Skeletal muscle satellite cell (primary cell): ENCODE measurements around the gene HS3ST6.
"Not testable (repeated sequence)": the region's sequence is repeated elsewhere in the genome, so short reads cannot be mapped to it uniquely, and the experiment has no call there.

ENCODE experiments used
- H3K27me3 ChIP-seq: 2 replicates; pipeline ENCODE4 v1.7.0; 2013; ENCODE audit warnings: low read length; ENCODE audit not compliant: control insufficient read depth, insufficient read depth
- H3K36me3 ChIP-seq: 2 replicates; pipeline ENCODE4 v1.7.0; 2013; ENCODE audit warnings: mild to moderate bottlenecking, control low read depth, low read length; ENCODE audit not compliant: insufficient read depth
- H3K4me1 ChIP-seq: 2 replicates; pipeline ENCODE4 v1.7.0; 2013; ENCODE audit warnings: low read length; ENCODE audit not compliant: control insufficient read depth, insufficient read depth
- H3K4me2 ChIP-seq: 2 replicates; pipeline ENCODE4 v1.7.0; 2013; ENCODE audit warnings: mild to moderate bottlenecking, low read length
- H3K4me3 ChIP-seq: 2 replicates; pipeline ENCODE4 v1.7.0; 2013; ENCODE audit warnings: low read length
- H3K9ac ChIP-seq: 2 replicates; pipeline ENCODE4 v1.7.0; 2013; ENCODE audit warnings: mild to moderate bottlenecking, low read depth, low read length, moderate library complexity
- H3K9me3 ChIP-seq: replicated peaks from 2 replicates; pipeline ENCODE4 v1.7.0; 2013; ENCODE audit warnings: mild to moderate bottlenecking, control low read depth, low read length

Gene HS3ST6

GRCh38 chr16:1900452-1900774, 17.8 kb downstream of the HS3ST6 start:
- H3K4me2 ChIP-seq, result no peak overlapping the region
- no peaks in the 10 kb centered on the region for H3K9me3 ChIP-seq
- H3K4me1 ChIP-seq, result no peaks in the 10 kb centered on the region
- H3K36me3 ChIP-seq, result no peaks in the 10 kb centered on the region
- H3K9ac ChIP-seq, result no peak overlapping the region
- H3K4me3 ChIP-seq, result no peak overlapping the region
- peaks cover 44% of the 10 kb centered on the region for H3K27me3 ChIP-seq

- H3K4me3 ChIP-seq, result no peak overlapping the region
- H3K27me3 ChIP-seq, result peaks cover 41% of the 10 kb centered on the region
- no peaks in the 10 kb centered on the region for H3K4me1 ChIP-seq
- H3K9ac ChIP-seq, result no peak overlapping the region
- H3K9me3 ChIP-seq, result no peaks in the 10 kb centered on the region
- H3K36me3 ChIP-seq, result no peaks in the 10 kb centered on the region
- H3K4me2 ChIP-seq, result no peak overlapping the region
Observed at GRCh38 chr16:1899641-1900451, 18.4 kb downstream of the HS3ST6 start.

- not testable (repeated sequence) for H3K4me1 ChIP-seq, H3K9ac ChIP-seq, H3K4me3 ChIP-seq, H3K4me2 ChIP-seq, H3K36me3 ChIP-seq, H3K9me3 ChIP-seq
- H3K27me3 ChIP-seq, result peaks cover 38% of the 10 kb centered on the region
Observed at GRCh38 chr16:1897692-1898091, 20.5 kb downstream of the HS3ST6 start.

GRCh38 chr16:1895949-1896675, 22.1 kb downstream of the HS3ST6 start:
- no peak overlapping the region for H3K9ac ChIP-seq
- H3K4me1 ChIP-seq, result no peaks in the 10 kb centered on the region
- H3K4me2 ChIP-seq, result no peak overlapping the region
- no peak overlapping the region for H3K4me3 ChIP-seq
- H3K9me3 ChIP-seq, result no peaks in the 10 kb centered on the region
- no peaks in the 10 kb centered on the region for H3K36me3 ChIP-seq
- H3K27me3 ChIP-seq, result peaks cover 43% of the 10 kb centered on the region

GRCh38 chr16:1895068-1895467, 23.1 kb downstream of the HS3ST6 start:
- no peaks in the 10 kb centered on the region for H3K4me1 ChIP-seq
- no peak overlapping the region for H3K9ac ChIP-seq
- no peak overlapping the region for H3K4me2 ChIP-seq
- H3K27me3 ChIP-seq, result peaks cover 51% of the 10 kb centered on the region
- no peak overlapping the region for H3K4me3 ChIP-seq
- H3K36me3 ChIP-seq, result no peaks in the 10 kb centered on the region
- H3K9me3 ChIP-seq, result no peaks in the 10 kb centered on the region

GRCh38 chr16:1890708-1891050, 27.5 kb downstream of the HS3ST6 start:
- no peaks in the 10 kb centered on the region for H3K36me3 ChIP-seq
- H3K4me2 ChIP-seq, result no peak overlapping the region
- no peak overlapping the region for H3K9ac ChIP-seq
- no peaks in the 10 kb centered on the region for H3K9me3 ChIP-seq
- no peaks in the 10 kb centered on the region for H3K4me1 ChIP-seq
- no peak overlapping the region for H3K4me3 ChIP-seq
- peaks cover 44% of the 10 kb centered on the region for H3K27me3 ChIP-seq

- H3K4me1 ChIP-seq, result no peaks in the 10 kb centered on the region
- peaks cover 46% of the 10 kb centered on the region for H3K27me3 ChIP-seq
- H3K4me2 ChIP-seq, result no peak overlapping the region
- H3K4me3 ChIP-seq, result no peak overlapping the region
- no peak overlapping the region for H3K9ac ChIP-seq
- H3K9me3 ChIP-seq, result no peaks in the 10 kb centered on the region
- no peaks in the 10 kb centered on the region for H3K36me3 ChIP-seq
Observed at GRCh38 chr16:1890024-1890707, 28.0 kb downstream of the HS3ST6 start.

GRCh38 chr16:1887711-1888354, 30.4 kb downstream of the HS3ST6 start:
- Histone ChIP-seq H3K36me3 (no peaks in the 10 kb centered on the region), H3K27me3 (peaks cover 44% of the 10 kb centered on the region), H3K4me2 (no peak overlapping the region), H3K9ac (no peak overlapping the region), H3K9me3 (no peaks in the 10 kb centered on the region), H3K4me3 (no peak overlapping the region), H3K4me1 (no peaks in the 10 kb centered on the region)

- Histone ChIP-seq H3K36me3 (no peaks in the 10 kb centered on the region), H3K4me1 (no peaks in the 10 kb centered on the region)
Observed at GRCh38 chr16:1884889-1885288, 33.3 kb downstream of the HS3ST6 start.

GRCh38 chr16:1884155-1884760, 34.0 kb downstream of the HS3ST6 start:
- no peak overlapping the region for H3K9ac ChIP-seq
- no peaks in the 10 kb centered on the region for H3K4me1 ChIP-seq
- peaks cover 41% of the 10 kb centered on the region for H3K27me3 ChIP-seq

More at GRCh38 chr16:1884889-1885288, 33.3 kb downstream of the HS3ST6 start:
- Histone ChIP-seq H3K4me2 (no peak overlapping the region), H3K4me3 (no peak overlapping the region), H3K27me3 (peaks cover 38% of the 10 kb centered on the region), H3K9ac (no peak overlapping the region), H3K9me3 (no peaks in the 10 kb centered on the region)

GRCh38 chr16:1881172-1881571, 37.0 kb downstream of the HS3ST6 start:
- H3K36me3 ChIP-seq, result not testable (repeated sequence)
- peaks cover 52% of the 10 kb centered on the region for H3K27me3 ChIP-seq

More at GRCh38 chr16:1884155-1884760, 34.0 kb downstream of the HS3ST6 start:
- no peaks in the 10 kb centered on the region for H3K9me3 ChIP-seq
- H3K4me2 ChIP-seq, result no peak overlapping the region
- no peaks in the 10 kb centered on the region for H3K36me3 ChIP-seq
- no peak overlapping the region for H3K4me3 ChIP-seq

More at GRCh38 chr16:1881172-1881571, 37.0 kb downstream of the HS3ST6 start:
- H3K4me3 ChIP-seq, H3K4me1 ChIP-seq, H3K4me2 ChIP-seq, H3K9me3 ChIP-seq, H3K9ac ChIP-seq: not testable (repeated sequence)
